Calu3 (cell line): Measurements from ENCODE around the gene GRP. TPM values are rescaled to one million over a fixed set of nuclear protein-coding genes. Genes with fewer than 3 reads are reported as not detected.

Experiments used
- BruUV-seq: library from RNA; stranded (reverse); fragments of 400-500 nt; replicated peaks from 2 replicates; lab custom pipeline; 2021; lab: Mats Ljungman, UMichigan
- CTCF ChIA-PET: fragments of 300-600 bp; sonication (Branson Sonifier 250); formaldehyde crosslinking; loops from one replicate; lab custom pipeline; 2022; ENCODE audit warnings: antibody characterized with exemption; lab: Charles Lee
- DNase-seq: peaks from one replicate; pipeline ENCODE4 v3.0.0; 2022
- H3K27ac Mint-ChIP-seq: one replicate; pipeline ENCODE4 v1.8.0; 2022; ENCODE audit warnings: mixed read lengths; ENCODE audit not compliant: unreplicated experiment
- H3K27me3 Mint-ChIP-seq: one replicate; pipeline ENCODE4 v1.8.0; 2022; ENCODE audit warnings: mixed read lengths; ENCODE audit not compliant: unreplicated experiment
- H3K36me3 Mint-ChIP-seq: one replicate; pipeline ENCODE4 v1.8.0; 2022; ENCODE audit warnings: mild to moderate bottlenecking, moderate library complexity, mixed read lengths; ENCODE audit not compliant: insufficient read depth, unreplicated experiment
- H3K4me1 Mint-ChIP-seq: one replicate; pipeline ENCODE4 v1.8.0; 2022; ENCODE audit warnings: mild to moderate bottlenecking, low read depth, mixed read lengths; ENCODE audit not compliant: unreplicated experiment
- H3K4me3 Mint-ChIP-seq: one replicate; pipeline ENCODE4 v1.8.0; 2022; ENCODE audit warnings: mild to moderate bottlenecking, low read depth, moderate library complexity, mixed read lengths; ENCODE audit not compliant: unreplicated experiment
- H3K9me3 Mint-ChIP-seq: one replicate; pipeline ENCODE4 v1.8.0; 2022; ENCODE audit warnings: low read depth, mixed read lengths; ENCODE audit not compliant: unreplicated experiment
- CTCF ChIP-seq: fragments of 200-600 bp; IDR thresholded peaks from one replicate; pipeline ENCODE4 v1.8.0; 2022; ENCODE audit warnings: antibody characterized with exemption; ENCODE audit not compliant: unreplicated experiment
- intact Hi-C: fragments of 100-400 bp; cut with micrococcal nuclease; formaldehyde crosslinking; loops from one replicate; pipeline ENCODE4 v1.10.0; 2022; ENCODE audit not compliant: unreplicated experiment
- total RNA-seq: library from RNA; stranded (reverse); gene quantifications from 2 replicates; pipeline ENCODE4 v1.2.3, GENCODE V29; 2022

GRP gene
- total RNA-seq, 1 experiment from 2014 or later: not detected

- BruUV-seq: no TSS peak
- CTCF ChIA-PET: interaction anchor here (0.6 to 1.2 kb wide), 4 partner anchors 19 to 714 kb away, joined by 4 to 7 read pairs (median 4); no protein-coding TSS in a partner anchor
Measured at GRCh38 chr18:59268127-59268720, 48.3 kb downstream of the GRP start.

GRCh38 chr18:59268721-59269562 lies 49.0 kb downstream of the GRP start:
- DNase-seq: peak; percentile 63
- intact Hi-C loops: no loop called here
- BruUV-seq: no TSS peak
- Mint-ChIP-seq H3K4me3 (peak overlapping the region; percentile 70), H3K27me3 (peaks cover 96% of the 10 kb centered on the region), H3K27ac (peak overlapping the region; percentile 86), H3K4me1 (peaks cover 27% of the 10 kb centered on the region), H3K9me3 (no peaks in the 10 kb centered on the region), H3K36me3 (peaks cover 5% of the 10 kb centered on the region)
- CTCF ChIA-PET: interaction anchor here (1.2 to 1.3 kb wide), 2 partner anchors 20 to 133 kb away, joined by 4 to 5 read pairs; no protein-coding TSS in a partner anchor
- TF ChIP-seq CTCF: peak; percentile 43

More at GRCh38 chr18:59268127-59268720, 48.3 kb downstream of the GRP start:
- Mint-ChIP-seq H3K4me3 (peak overlapping the region; percentile 70), H3K36me3 (peaks cover 5% of the 10 kb centered on the region), H3K27me3 (peaks cover 96% of the 10 kb centered on the region), H3K9me3 (no peaks in the 10 kb centered on the region), H3K4me1 (peaks cover 33% of the 10 kb centered on the region), H3K27ac (no peak overlapping the region)
- intact Hi-C loops: no loop called here
- TF ChIP-seq CTCF: no peak
- no peak for DNase-seq

GRCh38 chr18:59269563-59270119 lies 49.7 kb downstream of the GRP start:
- Mint-ChIP-seq H3K4me3 (peak overlapping the region; percentile 70), H3K9me3 (no peaks in the 10 kb centered on the region), H3K27ac (peak overlapping the region; percentile 86), H3K27me3 (peaks cover 96% of the 10 kb centered on the region), H3K4me1 (peaks cover 27% of the 10 kb centered on the region), H3K36me3 (peaks cover 5% of the 10 kb centered on the region)
- no peak for TF ChIP-seq CTCF
- intact Hi-C loops: no loop called here
- no TSS peak for BruUV-seq
- CTCF ChIA-PET: interaction anchor here (1.3 kb wide), 1 partner anchor 133 kb away, joined by 5 read pairs; no protein-coding TSS in a partner anchor
- no peak for DNase-seq

GRCh38 chr18:59270689-59271257 lies 50.8 kb downstream of the GRP start:
- peaks cover 27% of the 10 kb centered on the region for H3K4me1 Mint-ChIP-seq
- intact Hi-C loops: no loop called here
- no peaks in the 10 kb centered on the region for H3K9me3 Mint-ChIP-seq
- no peak overlapping the region for H3K27ac Mint-ChIP-seq
- H3K36me3 Mint-ChIP-seq: peaks cover 5% of the 10 kb centered on the region
- no peak for TF ChIP-seq CTCF
- no TSS peak for BruUV-seq
- H3K27me3 Mint-ChIP-seq: peaks cover 96% of the 10 kb centered on the region
- H3K4me3 Mint-ChIP-seq: no peak overlapping the region
- CTCF ChIA-PET: interaction anchor here (0.7 to 1.9 kb wide), 2 partner anchors 12 to 132 kb away, joined by 3 to 4 read pairs; no protein-coding TSS in a partner anchor
- no peak for DNase-seq
